Activated CD4-positive, alpha-beta T cell treated with anti-CD3 and anti-CD28 coated beads for 24 hours (primary cell): ENCODE measurements around the gene PER3.
A peak's percentile ranks its signal among the peaks of the same experiment; 100 is the strongest.
"Not testable (repeated sequence)": the region's sequence is repeated elsewhere in the genome, so short reads cannot be mapped to it uniquely, and the experiment has no call there.

Source experiments
- DNase-seq, 2 donors: peaks; one replicate each; pipeline ENCODE4 v3.0.0-alpha.2; 2020; ENCODE audit warnings: low read depth in 2 of 2

The PER3 gene

GRCh38 chr1:7778133-7778628 is 5.9 kb upstream of the PER3 start:
- no peak for DNase-seq

GRCh38 chr1:7780976-7781375 is 3.1 kb upstream of the PER3 start:
- no peak for DNase-seq

- no peak for DNase-seq
Measured at GRCh38 chr1:7781501-7781900, 2.6 kb upstream of the PER3 start.

GRCh38 chr1:7781923-7782495 is 2.1 kb upstream of the PER3 start:
- DNase-seq = no peak

- peak in 1 of 2 donors; percentile 8 for DNase-seq
Measured at GRCh38 chr1:7783178-7783711, 846 bp upstream of the PER3 start.

GRCh38 chr1:7784492-7785071 is 491 bp downstream of the PER3 start:
- DNase-seq = no peak

- DNase-seq = no peak
Measured at GRCh38 chr1:7785108-7785507, 1.0 kb downstream of the PER3 start.

- no peak for DNase-seq
Measured at GRCh38 chr1:7786795-7787194, 2.7 kb downstream of the PER3 start.

- DNase-seq = no peak
Measured at GRCh38 chr1:7789828-7790227, 5.7 kb downstream of the PER3 start.

- DNase-seq = not testable (repeated sequence)
Measured at GRCh38 chr1:7791027-7791426, 6.9 kb downstream of the PER3 start.

- no peak for DNase-seq
Measured at GRCh38 chr1:7795406-7795805, 11.3 kb downstream of the PER3 start.

- no peak for DNase-seq
Measured at GRCh38 chr1:7805460-7805859, 21.4 kb downstream of the PER3 start.

- no peak for DNase-seq
Measured at GRCh38 chr1:7808253-7808844, 24.3 kb downstream of the PER3 start.

- DNase-seq = no peak
Measured at GRCh38 chr1:7809742-7810141, 25.7 kb downstream of the PER3 start.

- DNase-seq = peak in 1 of 2 donors; percentile 26
Measured at GRCh38 chr1:7810395-7810794, 26.3 kb downstream of the PER3 start.

- no peak for DNase-seq
Measured at GRCh38 chr1:7811476-7811875, 27.4 kb downstream of the PER3 start.

GRCh38 chr1:7813677-7814373 is 29.7 kb downstream of the PER3 start:
- DNase-seq = no peak

GRCh38 chr1:7821282-7821681 is 37.2 kb downstream of the PER3 start:
- DNase-seq = no peak

- DNase-seq = no peak
Measured at GRCh38 chr1:7824701-7825100, 40.6 kb downstream of the PER3 start.

GRCh38 chr1:7826363-7826762 is 42.3 kb downstream of the PER3 start:
- DNase-seq = no peak

- DNase-seq = peak; percentile 4 to 25
Measured at GRCh38 chr1:7827126-7827955, 43.2 kb downstream of the PER3 start.

- DNase-seq = no peak
Measured at GRCh38 chr1:7831458-7831857, 47.4 kb downstream of the PER3 start.
